NCI-H510A (cell line): ENCODE results near the gene TAPT1.
"Not testable (repeated sequence)": the region's sequence is repeated elsewhere in the genome, so short reads cannot be mapped to it uniquely, and the experiment has no call there.

Experiments
- DNase-seq: peaks from one replicate; lab custom pipeline; 2025; lab: John Stamatoyannopoulos, UW

The TAPT1 gene

GRCh38 chr4:16225863-16226815 lies at the start of gene TAPT1:
TSS of gene TAPT1 (minus strand) at chr4:16226471. CDS start at chr4:16226457, 14 bp downstream.
- peak; percentile 34 for DNase-seq

- DNase-seq: no peak
These were observed 45.1 kb upstream of the TAPT1 start for GRCh38 chr4:16271411-16271810.

- DNase-seq: no peak
These were observed 44.4 kb upstream of the TAPT1 start for GRCh38 chr4:16270454-16271328.

GRCh38 chr4:16269742-16270453 lies 43.6 kb upstream of the TAPT1 start:
- DNase-seq: not testable (repeated sequence)

GRCh38 chr4:16269240-16269639 lies 43.0 kb upstream of the TAPT1 start:
- DNase-seq: no peak

- no peak for DNase-seq
These were observed 42.0 kb upstream of the TAPT1 start for GRCh38 chr4:16268290-16268689.

GRCh38 chr4:16267639-16268038 lies 41.4 kb upstream of the TAPT1 start:
- DNase-seq: no peak

- no peak for DNase-seq
These were observed 39.5 kb upstream of the TAPT1 start for GRCh38 chr4:16265820-16266219.

GRCh38 chr4:16264798-16265197 lies 38.5 kb upstream of the TAPT1 start:
- DNase-seq: no peak

- DNase-seq: no peak
These were observed 36.8 kb upstream of the TAPT1 start for GRCh38 chr4:16263056-16263455.

GRCh38 chr4:16262188-16262587 lies 35.9 kb upstream of the TAPT1 start:
- DNase-seq: no peak

- DNase-seq: no peak
These were observed 35.1 kb upstream of the TAPT1 start for GRCh38 chr4:16261313-16261878.

- no peak for DNase-seq
These were observed 33.6 kb upstream of the TAPT1 start for GRCh38 chr4:16259889-16260246.

- no peak for DNase-seq
These were observed 33.1 kb upstream of the TAPT1 start for GRCh38 chr4:16259241-16259888.

- DNase-seq: no peak
These were observed 31.3 kb upstream of the TAPT1 start for GRCh38 chr4:16257611-16258010.

GRCh38 chr4:16256343-16256742 lies 30.1 kb upstream of the TAPT1 start:
- DNase-seq: no peak

- no peak for DNase-seq
These were observed 29.5 kb upstream of the TAPT1 start for GRCh38 chr4:16255730-16256129.

GRCh38 chr4:16253127-16253960 lies 27.1 kb upstream of the TAPT1 start:
- DNase-seq: no peak

GRCh38 chr4:16250661-16251365 lies 24.5 kb upstream of the TAPT1 start:
- no peak for DNase-seq

GRCh38 chr4:16248605-16249004 lies 22.3 kb upstream of the TAPT1 start:
- no peak for DNase-seq
